Measurements from ENCODE around the gene HES3. TPM values are rescaled to one million over a fixed set of nuclear protein-coding genes. Genes with fewer than 3 reads are reported as not detected.

The HES3 gene
- total RNA-seq, 1 experiment from 2014 or later: not detected

DNA sequence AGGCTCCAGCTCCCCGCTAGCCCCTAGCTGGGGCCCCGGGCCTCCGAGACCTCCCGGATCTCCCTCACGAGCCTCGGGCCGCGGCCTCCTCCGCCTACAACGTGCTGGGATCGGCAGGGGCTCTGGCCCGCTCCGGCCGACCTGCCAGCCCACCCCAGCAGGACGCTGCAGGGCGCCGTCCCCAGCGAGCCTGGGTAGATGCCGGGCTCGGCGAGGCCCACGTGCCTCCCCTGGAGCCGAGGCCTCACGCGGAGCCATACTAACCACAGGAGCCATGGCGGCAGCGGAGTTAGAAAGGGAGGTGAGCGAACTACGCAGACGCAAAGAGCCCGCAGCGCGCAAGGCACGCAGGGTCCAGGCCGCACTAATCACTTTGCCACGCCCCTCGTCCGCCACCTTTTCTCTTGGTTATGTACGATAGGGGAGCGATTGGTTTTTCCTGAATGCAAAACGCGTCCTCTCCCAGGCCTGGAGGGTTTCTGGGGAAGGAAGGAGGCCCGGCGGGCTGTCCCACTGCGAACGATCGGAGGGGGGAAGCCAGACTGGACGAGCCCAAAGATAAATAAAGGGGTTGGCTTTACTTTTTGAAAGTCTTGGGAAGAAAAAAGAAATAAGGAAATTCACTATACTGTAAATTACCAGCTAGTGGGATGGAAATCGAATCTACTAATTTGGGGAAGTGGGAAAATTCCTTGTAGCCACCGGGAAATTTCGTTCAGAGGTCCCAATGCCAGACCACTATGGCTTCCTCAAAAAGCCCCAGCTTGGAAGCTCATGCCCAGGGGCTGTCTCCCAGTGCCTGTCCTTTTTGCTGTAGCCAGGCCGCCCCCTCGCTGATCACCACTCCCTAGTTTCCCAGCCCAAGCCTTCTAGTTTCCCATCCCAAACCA is 44.4 kb upstream of the HES3 start, which contains the start of gene RPL22 (continued):
- no peak for TF ChIP-seq ZNF274 (IDR thresholded peaks at IDR 0.05; ENCODE audit: low read depth, low read length)

DNA sequence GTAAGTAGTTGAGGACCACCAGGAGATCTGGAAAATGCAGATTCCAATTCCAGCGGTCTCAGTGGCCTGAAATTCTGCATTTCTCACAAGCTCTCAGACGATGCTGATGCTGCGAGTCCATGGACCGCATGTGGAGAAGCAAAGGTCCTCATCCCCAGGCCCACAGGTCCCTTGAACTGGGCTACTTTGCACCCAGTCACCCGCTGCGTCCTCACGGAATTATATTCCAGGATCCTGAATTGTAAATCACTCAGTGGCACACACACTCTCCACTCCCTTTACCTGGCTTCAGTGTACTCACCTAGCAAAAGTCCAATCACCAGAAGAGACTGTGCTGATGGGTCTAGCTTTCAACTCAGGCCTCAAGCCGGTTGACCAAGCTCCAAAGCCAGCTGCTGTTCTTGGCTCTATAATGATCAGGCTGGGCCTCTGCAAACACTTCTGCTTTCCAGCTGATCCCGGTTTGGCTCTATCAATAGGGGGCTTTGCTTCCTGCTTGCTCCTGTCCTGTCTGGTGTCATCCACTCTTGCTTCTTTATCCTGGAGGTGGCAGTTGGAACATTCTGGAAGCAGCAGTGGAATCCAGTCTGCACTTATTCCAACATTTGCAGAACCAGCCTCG is 43.7 kb upstream of the HES3 start:
- H3K36me3 ChIP-seq (ENCODE audit: control insufficient read depth in 1 of 2, insufficient read depth in 2 of 2, low read length in 2 of 2): peaks cover 10 to 31% of the 10 kb centered on the region in 2 experiments
- no peaks in the 10 kb centered on the region for H3K27me3 ChIP-seq (ENCODE audit: insufficient read depth, low read length)
- peak overlapping the region; percentile 82 to 96 for H3K4me3 ChIP-seq (replicated peaks in 1 of 2; ENCODE audit: low read depth in 1 of 2, low read length in 2 of 2)
- BruUV-seq (replicated peaks): no TSS peak
- no peaks in the 10 kb centered on the region; the same call in 1 of the 2 replicates for H4K20me1 ChIP-seq (ENCODE audit: insufficient read depth)
- peak overlapping the region; percentile 98 for H3K9ac ChIP-seq (ENCODE audit: low read length)
- intact Hi-C loops (cut with micrococcal nuclease): no loop called here
- H3K4me1 ChIP-seq (ENCODE audit: control insufficient read depth in 1 of 2, insufficient read depth in 2 of 2, low read length in 2 of 2): peaks cover 24 to 47% of the 10 kb centered on the region in 2 experiments
- TF ChIP-seq POLR2AphosphoS5 (IDR thresholded peaks at IDR 0.05; ENCODE audit: low read depth, low read length) (no peak), CEBPB (IDR thresholded peaks at IDR 0.05; ENCODE audit: low read depth) (no peak), SP1 (IDR thresholded peaks at IDR 0.05; ENCODE audit: low read depth) (no peak), EZH2phosphoT487 (IDR thresholded peaks at IDR 0.05; ENCODE audit: borderline replicate concordance) (no peak), SRF (IDR thresholded peaks at IDR 0.05; ENCODE audit: low read depth) (no peak), SIN3A (IDR thresholded peaks at IDR 0.05; ENCODE audit: low read depth) (no peak), ZNF274 (IDR thresholded peaks at IDR 0.05; ENCODE audit: low read depth, low read length) (no peak), POLR2A (IDR thresholded peaks at IDR 0.05; ENCODE audit: borderline replicate concordance, extremely low read depth, insufficient read depth, insufficient read length) (no peak)
- TF ChIP-seq, protein P1, sequence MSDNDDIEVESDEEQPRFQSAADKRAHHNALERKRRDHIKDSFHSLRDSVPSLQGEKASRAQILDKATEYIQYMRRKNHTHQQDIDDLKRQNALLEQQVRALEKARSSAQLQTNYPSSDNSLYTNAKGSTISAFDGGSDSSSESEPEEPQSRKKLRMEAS (IDR thresholded peaks at IDR 0.05): no peak
- TF ChIP-seq, protein P2, sequence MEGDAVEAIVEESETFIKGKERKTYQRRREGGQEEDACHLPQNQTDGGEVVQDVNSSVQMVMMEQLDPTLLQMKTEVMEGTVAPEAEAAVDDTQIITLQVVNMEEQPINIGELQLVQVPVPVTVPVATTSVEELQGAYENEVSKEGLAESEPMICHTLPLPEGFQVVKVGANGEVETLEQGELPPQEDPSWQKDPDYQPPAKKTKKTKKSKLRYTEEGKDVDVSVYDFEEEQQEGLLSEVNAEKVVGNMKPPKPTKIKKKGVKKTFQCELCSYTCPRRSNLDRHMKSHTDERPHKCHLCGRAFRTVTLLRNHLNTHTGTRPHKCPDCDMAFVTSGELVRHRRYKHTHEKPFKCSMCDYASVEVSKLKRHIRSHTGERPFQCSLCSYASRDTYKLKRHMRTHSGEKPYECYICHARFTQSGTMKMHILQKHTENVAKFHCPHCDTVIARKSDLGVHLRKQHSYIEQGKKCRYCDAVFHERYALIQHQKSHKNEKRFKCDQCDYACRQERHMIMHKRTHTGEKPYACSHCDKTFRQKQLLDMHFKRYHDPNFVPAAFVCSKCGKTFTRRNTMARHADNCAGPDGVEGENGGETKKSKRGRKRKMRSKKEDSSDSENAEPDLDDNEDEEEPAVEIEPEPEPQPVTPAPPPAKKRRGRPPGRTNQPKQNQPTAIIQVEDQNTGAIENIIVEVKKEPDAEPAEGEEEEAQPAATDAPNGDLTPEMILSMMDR (IDR thresholded peaks at IDR 0.05 in 2 of 3, conservative IDR thresholded peaks at IDR 0.05 in 1 of 3; ENCODE audit: borderline replicate concordance in 1 of 3, insufficient read depth in 1 of 3, low read depth in 2 of 3, low read length in 2 of 3): no peak
- TF ChIP-seq, protein P3, sequence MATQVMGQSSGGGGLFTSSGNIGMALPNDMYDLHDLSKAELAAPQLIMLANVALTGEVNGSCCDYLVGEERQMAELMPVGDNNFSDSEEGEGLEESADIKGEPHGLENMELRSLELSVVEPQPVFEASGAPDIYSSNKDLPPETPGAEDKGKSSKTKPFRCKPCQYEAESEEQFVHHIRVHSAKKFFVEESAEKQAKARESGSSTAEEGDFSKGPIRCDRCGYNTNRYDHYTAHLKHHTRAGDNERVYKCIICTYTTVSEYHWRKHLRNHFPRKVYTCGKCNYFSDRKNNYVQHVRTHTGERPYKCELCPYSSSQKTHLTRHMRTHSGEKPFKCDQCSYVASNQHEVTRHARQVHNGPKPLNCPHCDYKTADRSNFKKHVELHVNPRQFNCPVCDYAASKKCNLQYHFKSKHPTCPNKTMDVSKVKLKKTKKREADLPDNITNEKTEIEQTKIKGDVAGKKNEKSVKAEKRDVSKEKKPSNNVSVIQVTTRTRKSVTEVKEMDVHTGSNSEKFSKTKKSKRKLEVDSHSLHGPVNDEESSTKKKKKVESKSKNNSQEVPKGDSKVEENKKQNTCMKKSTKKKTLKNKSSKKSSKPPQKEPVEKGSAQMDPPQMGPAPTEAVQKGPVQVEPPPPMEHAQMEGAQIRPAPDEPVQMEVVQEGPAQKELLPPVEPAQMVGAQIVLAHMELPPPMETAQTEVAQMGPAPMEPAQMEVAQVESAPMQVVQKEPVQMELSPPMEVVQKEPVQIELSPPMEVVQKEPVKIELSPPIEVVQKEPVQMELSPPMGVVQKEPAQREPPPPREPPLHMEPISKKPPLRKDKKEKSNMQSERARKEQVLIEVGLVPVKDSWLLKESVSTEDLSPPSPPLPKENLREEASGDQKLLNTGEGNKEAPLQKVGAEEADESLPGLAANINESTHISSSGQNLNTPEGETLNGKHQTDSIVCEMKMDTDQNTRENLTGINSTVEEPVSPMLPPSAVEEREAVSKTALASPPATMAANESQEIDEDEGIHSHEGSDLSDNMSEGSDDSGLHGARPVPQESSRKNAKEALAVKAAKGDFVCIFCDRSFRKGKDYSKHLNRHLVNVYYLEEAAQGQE (IDR thresholded peaks at IDR 0.05; ENCODE audit: low read depth): no peak
- no peaks in the 10 kb centered on the region for H3K9me2 ChIP-seq (ENCODE audit: insufficient read depth)
- no peak for DNase-seq (ENCODE audit: low read depth, low spot score)
- peaks cover 42% of the 10 kb centered on the region for H3K79me2 ChIP-seq (ENCODE audit: insufficient read depth, low read length)
- ChIA-PET CTCF (interaction anchor here (0.8 kb wide), 1 partner anchor 15 kb away, joined by 5 read pairs; no protein-coding TSS in a partner anchor), RAD21 (ENCODE audit: low non-redundant PET in 1 of 2, low total read pairs in 2 of 2, uncharacterized antibody in 2 of 2, unreplicated experiment in 2 of 2) (no interaction called here), POLR2A (interaction anchor here (1.3 kb wide), 1 partner anchor 20 kb away, joined by 3 read pairs; no protein-coding TSS in a partner anchor)
- no peak for ATAC-seq
- H3K27ac ChIP-seq (ENCODE audit: low read depth, low read length): peak overlapping the region; percentile 94
- H3K4me2 ChIP-seq (ENCODE audit: low read length): peak overlapping the region; percentile 93
- H3K9me3 ChIP-seq (ENCODE audit: control insufficient read depth in 1 of 2, insufficient read depth in 1 of 2, low read depth in 1 of 2, low read length in 2 of 2): no peaks in the 10 kb centered on the region
- H2AFZ ChIP-seq (ENCODE audit: low read depth, low read length, poor library complexity, severe bottlenecking): peak overlapping the region; percentile 66
